Right lobe of liver (tissue), 4 donors: ENCODE data around the gene RPE.

Source experiments
- POLR2A ChIP-seq: fragments of 450-650 bp; IDR thresholded peaks from one replicate; pipeline ENCODE4 v1.6.1; 2017; ENCODE audit warnings: antibody characterized with exemption, mild to moderate bottlenecking
- TF ChIP-seq, protein P1 (sequence below), 4 donors: fragments of 200-600 bp in 3 of 4; fragments of 450-650 bp in 1 of 4; IDR thresholded peaks; one replicate each; pipeline versions ENCODE4 v1.5.1 to v1.8.0; 2016 to 2022; ENCODE audit warnings: antibody characterized with exemption in 4 of 4, mild to moderate bottlenecking in 2 of 4
- donor health status: DM: no; HTN: no; CAD: no.
- donor health status: DM: no; HTN: no; CAD: no.
- donor health status: DM: no; HTN: yes; CAD: no.

DNA sequence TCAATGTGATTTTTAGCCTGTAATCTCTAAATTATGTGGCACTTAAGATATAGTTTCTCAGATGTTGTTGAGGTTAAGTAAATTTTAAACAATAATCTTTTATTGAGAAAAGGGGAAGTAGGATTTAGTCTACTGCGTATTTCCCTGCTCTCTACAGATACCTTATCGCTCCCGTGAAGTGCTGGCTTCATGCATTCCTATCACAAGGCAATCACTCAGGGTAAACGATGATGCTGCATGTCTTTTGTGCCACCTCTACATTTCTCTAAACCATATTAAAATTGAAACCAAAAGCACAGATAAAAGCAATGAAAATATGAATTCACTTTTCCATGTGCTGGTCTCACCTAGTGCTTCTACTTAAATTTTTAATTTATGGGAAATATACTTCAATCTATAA is 14.4 kb upstream of the RPE start:
- TF ChIP-seq, protein P1, sequence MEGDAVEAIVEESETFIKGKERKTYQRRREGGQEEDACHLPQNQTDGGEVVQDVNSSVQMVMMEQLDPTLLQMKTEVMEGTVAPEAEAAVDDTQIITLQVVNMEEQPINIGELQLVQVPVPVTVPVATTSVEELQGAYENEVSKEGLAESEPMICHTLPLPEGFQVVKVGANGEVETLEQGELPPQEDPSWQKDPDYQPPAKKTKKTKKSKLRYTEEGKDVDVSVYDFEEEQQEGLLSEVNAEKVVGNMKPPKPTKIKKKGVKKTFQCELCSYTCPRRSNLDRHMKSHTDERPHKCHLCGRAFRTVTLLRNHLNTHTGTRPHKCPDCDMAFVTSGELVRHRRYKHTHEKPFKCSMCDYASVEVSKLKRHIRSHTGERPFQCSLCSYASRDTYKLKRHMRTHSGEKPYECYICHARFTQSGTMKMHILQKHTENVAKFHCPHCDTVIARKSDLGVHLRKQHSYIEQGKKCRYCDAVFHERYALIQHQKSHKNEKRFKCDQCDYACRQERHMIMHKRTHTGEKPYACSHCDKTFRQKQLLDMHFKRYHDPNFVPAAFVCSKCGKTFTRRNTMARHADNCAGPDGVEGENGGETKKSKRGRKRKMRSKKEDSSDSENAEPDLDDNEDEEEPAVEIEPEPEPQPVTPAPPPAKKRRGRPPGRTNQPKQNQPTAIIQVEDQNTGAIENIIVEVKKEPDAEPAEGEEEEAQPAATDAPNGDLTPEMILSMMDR (IDR thresholded peaks at IDR 0.05), result no peak
- no peak for TF ChIP-seq POLR2A
